ENCODE results near the gene KIF1B. TPM values are rescaled to one million over a fixed set of nuclear protein-coding genes. Genes with fewer than 3 reads are reported as not detected.

KIF1B gene
- total and polyA plus RNA-seq, 8 donors = 4.0 to 82.2 (median 26.3) TPM

GRCh38 chr1:10389271-10389973 lies 179.1 kb downstream of the KIF1B start:
- WGBS, 5 donors = 89 to 93% (median 91%) methylated on average over 6 of the region's 6 CpGs
- TF ChIP-seq EP300 (IDR thresholded peaks at IDR 0.05) (no peak), POLR2A (IDR thresholded peaks at IDR 0.05) (no peak), POLR2AphosphoS5 (IDR thresholded peaks at IDR 0.05) (no peak), CTCF (IDR thresholded peaks at IDR 0.05) (no peak)
- peak in 1 of 2 donors; percentile 26 for DNase-seq
- H3K9me3 ChIP-seq = peaks cover 0 to 5% (median 0%) of the 10 kb centered on the region in 4 donors
- intact Hi-C loops (cut with DNase I; ENCODE audit: low total_unique reads) = no loop called here
- no peaks in the 10 kb centered on the region for H3K27me3 ChIP-seq
- peaks cover 12 to 28% (median 17%) of the 10 kb centered on the region in 4 donors for H3K4me1 ChIP-seq
- peaks cover 0 to 5% (median 0%) of the 10 kb centered on the region in 4 donors for H3K36me3 ChIP-seq
- peak overlapping the region in 4 of 5 donors; percentile 79 to 92 (median 84) for H3K27ac ChIP-seq
- no peak overlapping the region for H3K4me3 ChIP-seq

DNA sequence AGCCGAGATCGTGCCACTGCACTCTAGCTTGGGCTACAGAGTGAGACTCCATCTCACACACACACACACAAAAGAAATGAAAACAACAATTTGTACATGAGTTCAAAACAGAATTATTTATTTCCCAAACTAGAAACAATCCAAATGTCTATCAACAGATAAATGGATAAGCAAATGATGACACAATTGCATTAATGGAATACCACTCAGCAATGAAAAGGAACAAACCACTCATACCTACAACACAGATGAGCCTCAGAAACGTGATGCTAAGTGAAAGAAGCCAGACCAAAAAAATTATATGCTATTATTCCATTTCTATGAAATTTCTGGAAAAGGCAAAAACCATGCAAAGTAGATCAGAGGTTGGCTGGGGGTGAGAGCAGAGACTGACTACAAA lies 186.5 kb downstream of the KIF1B start:
- Histone ChIP-seq H3K4me1 (peaks cover 7 to 37% (median 31%) of the 10 kb centered on the region in 4 donors), H3K27me3 (no peaks in the 10 kb centered on the region), H3K9me3 (peaks cover 0 to 5% (median 0%) of the 10 kb centered on the region in 4 donors), H3K36me3 (peaks cover 0 to 8% (median 1%) of the 10 kb centered on the region in 4 donors), H3K27ac (no peak overlapping the region), H3K4me3 (no peak overlapping the region)
- DNase-seq = no peak
- no peak for TF ChIP-seq POLR2A (IDR thresholded peaks at IDR 0.05)
- TF ChIP-seq CTCF (IDR thresholded peaks at IDR 0.05) = no peak
- TF ChIP-seq POLR2AphosphoS5 (IDR thresholded peaks at IDR 0.05) = no peak
- no peak for TF ChIP-seq EP300 (IDR thresholded peaks at IDR 0.05)
- intact Hi-C loops (cut with DNase I; ENCODE audit: low total_unique reads) = no loop called here
- 82 to 95% (median 92%) methylated on average over 3 of the region's 3 CpGs for WGBS, 5 donors

- WGBS, 5 donors = 0 to 1% (median 1%) methylated on average over 28 to 34 of the region's 34 CpGs
- DNase-seq = no peak
- intact Hi-C loops (cut with DNase I; ENCODE audit: low total_unique reads) = no loop called here
- Histone ChIP-seq H3K36me3 (peaks cover 8 to 23% (median 15%) of the 10 kb centered on the region in 4 donors), H3K4me3 (peak overlapping the region; percentile 88 to 89 (median 89)), H3K27me3 (no peaks in the 10 kb centered on the region), H3K4me1 (peaks cover 7 to 37% (median 32%) of the 10 kb centered on the region in 4 donors), H3K9me3 (peaks cover 0 to 5% (median 0%) of the 10 kb centered on the region in 4 donors), H3K27ac (peak overlapping the region; percentile 61 to 97 (median 93))
- TF ChIP-seq EP300 (IDR thresholded peaks at IDR 0.05) (no peak), POLR2AphosphoS5 (IDR thresholded peaks at IDR 0.05) (no peak), CTCF (IDR thresholded peaks at IDR 0.05) (no peak), POLR2A (IDR thresholded peaks at IDR 0.05) (no peak)
Measured at GRCh38 chr1:10398278-10398733, 187.9 kb downstream of the KIF1B start.

DNA sequence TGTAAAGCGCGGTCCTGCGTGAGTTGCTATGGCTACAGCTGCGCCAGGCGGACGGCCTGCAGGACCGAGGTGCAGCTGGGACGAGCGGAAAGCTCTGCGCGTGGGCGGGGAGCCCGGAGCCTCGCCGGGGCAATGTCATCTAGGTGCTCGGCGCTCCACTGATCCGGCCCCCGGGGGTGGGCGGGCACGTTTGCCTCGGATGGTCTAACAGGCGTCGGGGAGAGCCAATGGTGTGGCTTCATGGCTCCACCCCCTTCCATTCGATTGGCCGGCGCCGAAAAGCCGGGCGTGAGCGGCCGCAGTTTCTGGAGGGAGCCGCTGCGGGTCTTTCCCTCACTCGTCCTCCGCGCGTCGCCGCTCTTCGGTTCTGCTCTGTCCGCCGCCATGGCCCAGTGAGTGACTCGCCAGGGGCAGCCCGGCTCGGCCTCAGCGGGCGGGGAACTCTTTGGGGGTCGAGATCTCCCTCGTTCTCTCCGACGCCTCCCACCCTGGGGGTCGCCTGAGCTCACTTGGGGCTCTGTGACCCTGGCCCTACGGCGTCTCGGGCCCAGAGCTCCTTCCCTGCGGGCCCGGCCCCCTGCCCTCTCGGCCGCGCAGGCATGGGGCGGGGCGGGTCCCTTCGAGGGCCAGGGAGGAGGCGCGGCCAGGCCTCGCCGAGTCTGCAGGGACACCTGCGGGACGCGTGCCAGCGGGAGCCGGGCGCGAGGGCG lies 188.5 kb downstream of the KIF1B start, which contains the start of gene PGD:
TSS of gene PGD (plus strand) at position 331 of the 710 bp plus-strand sequence. CDS start at position 385, 54 bp downstream.
- Histone ChIP-seq H3K4me3 (peak within 1 kb of the TSS; percentile 88 to 89 (median 89)), H3K9me3 (peaks cover 0 to 3% (median 0%) of the 10 kb centered on the region in 4 donors), H3K36me3 (peaks cover 14 to 28% (median 21%) of the 10 kb centered on the region in 4 donors), H3K27ac (peak within 1 kb of the TSS; percentile 93 to 97 (median 94)), H3K27me3 (no peaks in the 10 kb centered on the region), H3K4me1 (peaks cover 7 to 37% (median 32%) of the 10 kb centered on the region in 4 donors)
- intact Hi-C loops (cut with DNase I; ENCODE audit: low total_unique reads) = no loop called here
- peak; percentile 99 for DNase-seq
- TF ChIP-seq EP300 (IDR thresholded peaks at IDR 0.05) = no peak
- no peak for TF ChIP-seq CTCF (IDR thresholded peaks at IDR 0.05)
- TF ChIP-seq POLR2AphosphoS5 (IDR thresholded peaks at IDR 0.05) = peak in 2 of 3 donors; percentile 86 to 88
- 0 to 1% (median 0%) methylated on average over 22 to 76 of the region's 76 CpGs for WGBS, 5 donors
